ENCODE results near the gene PNPLA3.

GRCh38 chr22:43917521-43917920 lies 6.1 kb upstream of the PNPLA3 start:
- TF ChIP-seq, protein P1, sequence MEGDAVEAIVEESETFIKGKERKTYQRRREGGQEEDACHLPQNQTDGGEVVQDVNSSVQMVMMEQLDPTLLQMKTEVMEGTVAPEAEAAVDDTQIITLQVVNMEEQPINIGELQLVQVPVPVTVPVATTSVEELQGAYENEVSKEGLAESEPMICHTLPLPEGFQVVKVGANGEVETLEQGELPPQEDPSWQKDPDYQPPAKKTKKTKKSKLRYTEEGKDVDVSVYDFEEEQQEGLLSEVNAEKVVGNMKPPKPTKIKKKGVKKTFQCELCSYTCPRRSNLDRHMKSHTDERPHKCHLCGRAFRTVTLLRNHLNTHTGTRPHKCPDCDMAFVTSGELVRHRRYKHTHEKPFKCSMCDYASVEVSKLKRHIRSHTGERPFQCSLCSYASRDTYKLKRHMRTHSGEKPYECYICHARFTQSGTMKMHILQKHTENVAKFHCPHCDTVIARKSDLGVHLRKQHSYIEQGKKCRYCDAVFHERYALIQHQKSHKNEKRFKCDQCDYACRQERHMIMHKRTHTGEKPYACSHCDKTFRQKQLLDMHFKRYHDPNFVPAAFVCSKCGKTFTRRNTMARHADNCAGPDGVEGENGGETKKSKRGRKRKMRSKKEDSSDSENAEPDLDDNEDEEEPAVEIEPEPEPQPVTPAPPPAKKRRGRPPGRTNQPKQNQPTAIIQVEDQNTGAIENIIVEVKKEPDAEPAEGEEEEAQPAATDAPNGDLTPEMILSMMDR (IDR thresholded peaks at IDR 0.05 in 2 of 3, conservative IDR thresholded peaks at IDR 0.05 in 1 of 3; ENCODE audit: insufficient read depth in 2 of 3, low read depth in 1 of 3, low read length in 3 of 3), result no peak
- no peak for TF ChIP-seq ZNF24 (IDR thresholded peaks at IDR 0.05)
- TF ChIP-seq ZNF431 (CRISPR knock-in tag; IDR thresholded peaks at IDR 0.05), result no peak
- TF ChIP-seq ZNF140 (CRISPR knock-in tag; IDR thresholded peaks at IDR 0.05), result no peak
- TF ChIP-seq CREB1 (IDR thresholded peaks at IDR 0.05), result no peak
- no peak for TF ChIP-seq CREB1 (CRISPR knock-in tag; IDR thresholded peaks at IDR 0.05)
- TF ChIP-seq ZNF766 (CRISPR knock-in tag; conservative IDR thresholded peaks at IDR 0.05), result no peak
- TF ChIP-seq ZNF76 (CRISPR knock-in tag; IDR thresholded peaks at IDR 0.05; ENCODE audit: borderline replicate concordance), result no peak
- TF ChIP-seq, protein P2, sequence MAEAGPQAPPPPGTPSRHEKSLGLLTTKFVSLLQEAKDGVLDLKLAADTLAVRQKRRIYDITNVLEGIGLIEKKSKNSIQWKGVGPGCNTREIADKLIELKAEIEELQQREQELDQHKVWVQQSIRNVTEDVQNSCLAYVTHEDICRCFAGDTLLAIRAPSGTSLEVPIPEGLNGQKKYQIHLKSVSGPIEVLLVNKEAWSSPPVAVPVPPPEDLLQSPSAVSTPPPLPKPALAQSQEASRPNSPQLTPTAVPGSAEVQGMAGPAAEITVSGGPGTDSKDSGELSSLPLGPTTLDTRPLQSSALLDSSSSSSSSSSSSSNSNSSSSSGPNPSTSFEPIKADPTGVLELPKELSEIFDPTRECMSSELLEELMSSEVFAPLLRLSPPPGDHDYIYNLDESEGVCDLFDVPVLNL (CRISPR knock-in tag; IDR thresholded peaks at IDR 0.05; ENCODE audit: low read depth), result no peak
- TF ChIP-seq TOE1 (IDR thresholded peaks at IDR 0.05; ENCODE audit: borderline replicate concordance), result no peak
- TF ChIP-seq TOE1 (CRISPR knock-in tag; IDR thresholded peaks at IDR 0.05; ENCODE audit: borderline replicate concordance, low read depth), result no peak
- no peak for TF ChIP-seq EP300 (IDR thresholded peaks at IDR 0.05; ENCODE audit: low read length)
- no peak for TF ChIP-seq BRD4 (IDR thresholded peaks at IDR 0.05)
- no peak for TF ChIP-seq FOSL1 (tag; conservative IDR thresholded peaks at IDR 0.05)
- TF ChIP-seq BACH1 (tag; IDR thresholded peaks at IDR 0.05), result no peak

All from K562 (cell line).